Gastrocnemius medialis (tissue), 4 donors: ENCODE data around the gene EIF4A2.

Source experiments
- CTCF ChIP-seq, 5 experiments: fragments of 450-650 bp in 3 of 5; fragments of 200-600 bp in 2 of 5; sonication (generic) in 2 of 5; IDR thresholded peaks in 4 of 5; conservative IDR thresholded peaks in 1 of 5; 1 replicate in 4 of 5; 2 replicates in 1 of 5; pipeline ENCODE4 v1.5.1; 2016 to 2019; ENCODE audit warnings: antibody characterized with exemption in 5 of 5, mild to moderate bottlenecking in 3 of 5, moderate library complexity in 3 of 5
- POLR2A ChIP-seq, 2 donors: fragments of 450-650 bp; IDR thresholded peaks; one replicate each; pipeline ENCODE4 v1.6.1; 2017; ENCODE audit warnings: antibody characterized with exemption in 2 of 2, mild to moderate bottlenecking in 2 of 2, moderate library complexity in 2 of 2

- no peak for TF ChIP-seq CTCF (IDR thresholded peaks at IDR 0.05 in 4 of 5, conservative IDR thresholded peaks at IDR 0.05 in 1 of 5)
- no peak for TF ChIP-seq POLR2A (IDR thresholded peaks at IDR 0.05)
Measured at GRCh38 chr3:186784820-186785494, 1.6 kb downstream of the EIF4A2 start.
